Suprapubic skin (tissue), 4 donors: ENCODE results near the gene CD2BP2. TPM values are rescaled to one million over a fixed set of nuclear protein-coding genes. Genes with fewer than 3 reads are reported as not detected.

ENCODE experiments used
- DNase-seq, 2 donors: peaks; one replicate each; pipeline ENCODE4 v3.0.0-alpha.2; 2019; ENCODE audit warnings: low spot score in 2 of 2
- H3K27ac ChIP-seq: fragments of 200-600 bp; sonication (generic); one replicate; pipeline ENCODE4 v1.5.1; 2019
- H3K27me3 ChIP-seq: fragments of 200-600 bp; sonication (generic); one replicate; pipeline ENCODE4 v1.5.1; 2019
- H3K36me3 ChIP-seq: fragments of 200-600 bp; sonication (generic); one replicate; pipeline ENCODE4 v1.5.1; 2019
- H3K4me1 ChIP-seq: fragments of 200-600 bp; sonication (generic); one replicate; pipeline ENCODE4 v1.5.1; 2019
- H3K4me3 ChIP-seq: fragments of 200-600 bp; sonication (generic); one replicate; pipeline ENCODE4 v1.5.1; 2019; ENCODE audit warnings: mild to moderate bottlenecking
- H3K9me3 ChIP-seq: fragments of 200-600 bp; sonication (generic); one replicate; pipeline ENCODE4 v1.5.1; 2019
- EP300 ChIP-seq: sonication (generic); formaldehyde crosslinking; IDR thresholded peaks from one replicate; pipeline ENCODE4 v1.6.1; 2017; ENCODE audit warnings: antibody characterized with exemption
- POLR2A ChIP-seq, 2 donors: fragments of 450-650 bp; IDR thresholded peaks; one replicate each; pipeline ENCODE4 v1.6.1; 2017; ENCODE audit warnings: antibody characterized with exemption in 2 of 2, mild to moderate bottlenecking in 2 of 2, moderate library complexity in 2 of 2
- POLR2AphosphoS5 ChIP-seq, 3 donors: sonication (generic); formaldehyde crosslinking; IDR thresholded peaks; one replicate each; pipeline ENCODE4 v1.6.1; 2017; ENCODE audit warnings: antibody characterized with exemption in 3 of 3
- WGBS: methylation state at CpG from one replicate; pipeline ENCODE4 v1.1.5; 2018; 5-methylcytosine and 5-hydroxymethylcytosine counted together
- total RNA-seq, 4 donors: library from RNA; depleted of rRNA; stranded (reverse); fragments of >200 nt; gene quantifications; one replicate each; pipeline ENCODE4 v1.1.0, GENCODE V29; 2016
- TF ChIP-seq, protein P1 (sequence below), 2 donors: fragments of 200-600 bp in 1 of 2; fragments of 450-650 bp in 1 of 2; sonication (generic) in 1 of 2; IDR thresholded peaks; one replicate each; pipeline ENCODE4 v1.5.1; 2016 to 2019; ENCODE audit warnings: antibody characterized with exemption in 2 of 2, mild to moderate bottlenecking in 1 of 2, moderate library complexity in 1 of 2

The CD2BP2 gene
- 10 to 100 TPM; 21.6 to 34.9 (median 27.7) TPM for total RNA-seq

GRCh38 chr16:30355144-30355953, at the start of gene CD2BP2:
CD2BP2 (minus strand) TSS chr16:30355308; CDS start chr16:30354681, 627 bp downstream.
- TF ChIP-seq EP300 (no peak), POLR2A (IDR thresholded peaks at IDR 0.05) (peak; percentile 31 to 32), POLR2AphosphoS5 (IDR thresholded peaks at IDR 0.05) (peak in 2 of 3 donors; percentile 91 to 97)
- DNase-seq = peak; percentile 97 to 98
- Histone ChIP-seq H3K4me3 (peak within 1 kb of the TSS; percentile 80), H3K9me3 (no peaks in the 10 kb centered on the region), H3K4me1 (peaks cover 53% of the 10 kb centered on the region), H3K36me3 (peaks cover 62% of the 10 kb centered on the region), H3K27ac (peak within 1 kb of the TSS; percentile 95), H3K27me3 (no peaks in the 10 kb centered on the region)
- under 1% methylated on average over 40 of the region's 45 CpGs for WGBS

DNA sequence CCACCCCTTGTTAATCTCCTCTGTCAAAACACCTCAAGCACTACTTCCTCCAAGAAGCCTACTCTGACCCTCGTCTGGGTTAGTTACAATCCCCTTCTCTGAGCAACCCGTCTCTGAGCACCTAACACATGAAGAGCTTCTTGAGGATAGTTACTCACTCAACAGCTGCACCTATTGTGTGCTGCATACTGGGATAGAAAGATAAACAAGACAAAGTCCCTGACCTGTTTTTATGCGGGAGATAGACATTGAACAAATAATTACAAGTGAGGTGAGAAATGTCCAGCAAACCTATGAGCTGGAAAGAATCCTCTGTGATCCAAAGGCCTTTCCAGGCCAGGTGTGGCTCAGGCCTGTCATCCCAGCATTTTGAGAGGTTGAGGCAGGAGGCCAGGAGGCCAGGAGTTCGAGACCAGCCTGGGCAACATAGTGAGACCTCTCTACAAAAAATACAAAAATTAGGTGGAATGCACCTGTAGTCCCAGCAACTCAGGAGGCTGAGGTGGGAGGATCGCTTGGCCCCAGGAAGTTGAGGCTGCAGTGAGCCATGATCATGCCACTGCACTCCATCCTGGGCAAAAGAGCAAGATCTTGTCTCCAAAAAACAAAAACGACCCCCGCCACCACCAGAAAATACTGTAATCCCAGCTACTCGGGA, 46.8 kb upstream of the CD2BP2 start:
- no peaks in the 10 kb centered on the region for H3K9me3 ChIP-seq
- no peak overlapping the region for H3K4me3 ChIP-seq
- H3K4me1 ChIP-seq = peaks cover 23% of the 10 kb centered on the region
- peaks cover 11% of the 10 kb centered on the region for H3K36me3 ChIP-seq
- TF ChIP-seq, protein P1, sequence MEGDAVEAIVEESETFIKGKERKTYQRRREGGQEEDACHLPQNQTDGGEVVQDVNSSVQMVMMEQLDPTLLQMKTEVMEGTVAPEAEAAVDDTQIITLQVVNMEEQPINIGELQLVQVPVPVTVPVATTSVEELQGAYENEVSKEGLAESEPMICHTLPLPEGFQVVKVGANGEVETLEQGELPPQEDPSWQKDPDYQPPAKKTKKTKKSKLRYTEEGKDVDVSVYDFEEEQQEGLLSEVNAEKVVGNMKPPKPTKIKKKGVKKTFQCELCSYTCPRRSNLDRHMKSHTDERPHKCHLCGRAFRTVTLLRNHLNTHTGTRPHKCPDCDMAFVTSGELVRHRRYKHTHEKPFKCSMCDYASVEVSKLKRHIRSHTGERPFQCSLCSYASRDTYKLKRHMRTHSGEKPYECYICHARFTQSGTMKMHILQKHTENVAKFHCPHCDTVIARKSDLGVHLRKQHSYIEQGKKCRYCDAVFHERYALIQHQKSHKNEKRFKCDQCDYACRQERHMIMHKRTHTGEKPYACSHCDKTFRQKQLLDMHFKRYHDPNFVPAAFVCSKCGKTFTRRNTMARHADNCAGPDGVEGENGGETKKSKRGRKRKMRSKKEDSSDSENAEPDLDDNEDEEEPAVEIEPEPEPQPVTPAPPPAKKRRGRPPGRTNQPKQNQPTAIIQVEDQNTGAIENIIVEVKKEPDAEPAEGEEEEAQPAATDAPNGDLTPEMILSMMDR (IDR thresholded peaks at IDR 0.05) = no peak
- TF ChIP-seq EP300 (no peak), POLR2A (IDR thresholded peaks at IDR 0.05) (no peak), POLR2AphosphoS5 (IDR thresholded peaks at IDR 0.05) (no peak)
- H3K27me3 ChIP-seq = no peaks in the 10 kb centered on the region
- WGBS = 84% methylated on average over 8 of the region's 8 CpGs
- DNase-seq = no peak
- H3K27ac ChIP-seq = no peak overlapping the region

DNA sequence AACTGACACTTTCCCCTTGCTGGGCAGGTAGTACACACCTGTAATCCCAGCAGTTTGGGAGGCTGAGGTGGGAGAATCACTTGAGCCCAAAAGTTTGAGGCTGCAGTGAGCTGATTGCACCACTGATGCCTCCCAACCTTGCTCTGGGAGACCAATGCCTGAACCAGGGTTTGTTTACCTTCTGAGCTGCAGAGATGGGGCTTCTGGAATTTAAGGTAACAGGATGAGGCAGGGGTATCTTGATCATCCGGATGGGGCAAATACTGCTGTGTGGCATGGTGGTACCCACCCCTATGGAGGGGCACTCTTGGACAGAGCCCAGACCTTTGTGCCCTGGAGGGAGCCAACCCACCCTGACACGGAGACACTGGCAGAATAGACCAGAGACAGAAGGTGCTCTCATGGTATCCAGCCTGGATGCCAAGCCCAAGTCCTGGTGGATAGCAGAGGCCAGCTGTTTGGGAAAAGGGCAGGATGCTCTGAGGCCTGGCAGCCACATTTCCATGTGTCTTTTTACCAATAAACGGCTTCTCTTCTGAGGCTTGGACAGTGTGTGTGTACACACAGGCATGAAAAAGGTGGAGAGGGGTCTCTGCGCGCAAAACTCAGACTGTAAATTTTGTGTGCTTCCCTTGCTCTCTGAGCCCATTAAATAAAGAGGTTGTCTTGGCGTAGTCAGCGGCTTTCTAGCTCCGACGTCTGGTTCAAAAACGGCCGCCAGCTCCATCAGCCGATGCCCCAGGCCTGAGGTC, 44.5 kb upstream of the CD2BP2 start:
- H3K36me3 ChIP-seq = peaks cover 11% of the 10 kb centered on the region
- no peaks in the 10 kb centered on the region for H3K9me3 ChIP-seq
- peak overlapping the region; percentile 67 for H3K27ac ChIP-seq
- peaks cover 34% of the 10 kb centered on the region for H3K4me1 ChIP-seq
- H3K4me3 ChIP-seq = peak overlapping the region; percentile 65
- no peak for DNase-seq
- no peaks in the 10 kb centered on the region for H3K27me3 ChIP-seq
- WGBS = 10% methylated on average over 10 of the region's 12 CpGs
- TF ChIP-seq EP300 = no peak
- no peak for TF ChIP-seq POLR2A (IDR thresholded peaks at IDR 0.05)
- TF ChIP-seq, protein P1 (IDR thresholded peaks at IDR 0.05) = no peak
- TF ChIP-seq POLR2AphosphoS5 (IDR thresholded peaks at IDR 0.05) = no peak

DNA sequence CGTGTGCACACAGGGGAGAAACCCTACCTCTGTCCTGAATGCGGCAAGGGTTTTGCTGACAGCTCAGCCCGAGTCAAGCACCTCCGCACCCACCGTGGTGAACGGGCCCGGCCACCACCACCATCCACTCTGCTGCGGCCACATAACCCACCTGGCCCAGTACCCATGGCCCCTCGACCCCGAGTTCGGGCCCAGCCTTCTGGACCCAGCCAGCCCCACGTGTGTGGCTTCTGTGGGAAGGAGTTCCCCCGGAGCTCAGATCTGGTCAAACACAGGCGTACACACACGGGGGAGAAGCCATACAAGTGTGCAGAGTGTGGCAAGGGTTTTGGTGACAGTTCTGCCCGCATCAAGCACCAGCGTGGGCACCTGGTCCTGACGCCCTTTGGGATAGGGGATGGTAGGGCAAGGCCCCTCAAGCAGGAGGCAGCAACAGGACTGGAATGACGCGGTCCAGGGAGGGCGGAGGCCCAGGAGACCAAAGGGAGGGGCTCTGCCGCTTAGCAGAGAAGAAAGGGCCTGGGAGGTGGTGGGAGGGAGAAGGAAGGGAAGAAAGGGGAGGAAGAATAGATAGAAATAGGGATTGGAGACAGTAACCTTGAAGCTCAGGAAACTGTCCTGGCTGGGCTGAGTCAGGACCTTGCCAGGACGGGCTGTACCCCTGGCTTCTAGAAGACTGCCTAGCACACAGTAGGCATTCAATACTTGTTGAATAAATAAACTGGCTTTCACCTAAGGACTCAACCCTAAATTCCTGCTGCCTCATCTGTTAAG, 43.7 kb upstream of the CD2BP2 start:
- H3K27ac ChIP-seq = no peak overlapping the region
- DNase-seq = no peak
- TF ChIP-seq POLR2A (IDR thresholded peaks at IDR 0.05) (no peak), EP300 (no peak), POLR2AphosphoS5 (IDR thresholded peaks at IDR 0.05) (no peak)
- TF ChIP-seq, protein P1 (IDR thresholded peaks at IDR 0.05) = no peak
- WGBS = 74% methylated on average over 16 of the region's 23 CpGs
- H3K36me3 ChIP-seq = peaks cover 11% of the 10 kb centered on the region
- H3K4me1 ChIP-seq = peaks cover 41% of the 10 kb centered on the region
- no peaks in the 10 kb centered on the region for H3K27me3 ChIP-seq
- no peaks in the 10 kb centered on the region for H3K9me3 ChIP-seq
- no peak overlapping the region for H3K4me3 ChIP-seq
